Caco-2 (cell line): Measurements from ENCODE around the gene SDR42E2. TPM values are rescaled to one million over a fixed set of nuclear protein-coding genes. Genes with fewer than 3 reads are reported as not detected.

ENCODE experiments used
- BruUV-seq: library from RNA; stranded (reverse); fragments of 400-500 nt; replicated peaks from 2 replicates; lab custom pipeline; 2021; lab: Mats Ljungman, UMichigan
- CTCF ChIA-PET: fragments of 300-600 bp; sonication (Branson Sonifier 250); formaldehyde crosslinking; loops from one replicate; lab custom pipeline; 2022; ENCODE audit warnings: antibody characterized with exemption; lab: Charles Lee
- POLR2A ChIA-PET: fragments of 300-600 bp; sonication (Branson Sonifier 250); formaldehyde crosslinking; loops from one replicate; lab custom pipeline; 2022; ENCODE audit warnings: antibody characterized with exemption; lab: Charles Lee
- DNase-seq, 2 experiments: peaks; one replicate each; pipeline versions ENCODE4 v3.0.0 to v3.0.0-alpha.2; 2020 to 2022
- H3K27me3 ChIP-seq: replicated peaks from 2 replicates; pipeline ENCODE4 v1.6.0; 2011; ENCODE audit warnings: low read length; ENCODE audit not compliant: control insufficient read depth, insufficient read depth
- H3K36me3 ChIP-seq: 2 replicates; pipeline ENCODE4 v1.5.1; 2011; ENCODE audit warnings: low read length; ENCODE audit not compliant: control insufficient read depth, insufficient read depth
- H3K4me1 ChIP-seq: fragments of 250-450 bp; sonication (Bioruptor Pico); 2 replicates; pipeline ENCODE4 v1.5.1; 2020; ENCODE audit warnings: mild to moderate bottlenecking
- H3K4me3 ChIP-seq: 2 replicates; pipeline ENCODE4 v1.5.1; 2011; ENCODE audit warnings: low read depth, mild to moderate bottlenecking, control low read depth, low read length
- H3K9me3 ChIP-seq: fragments of 250-450 bp; sonication (Bioruptor Pico); 2 replicates; pipeline ENCODE4 v1.5.1; 2020; ENCODE audit warnings: mild to moderate bottlenecking, moderate library complexity
- H3K27ac Mint-ChIP-seq: one replicate; pipeline ENCODE4 v1.8.0; 2022; ENCODE audit warnings: mixed read lengths; ENCODE audit not compliant: unreplicated experiment
- H3K27me3 Mint-ChIP-seq: one replicate; pipeline ENCODE4 v1.8.0; 2022; ENCODE audit warnings: mixed read lengths; ENCODE audit not compliant: insufficient read depth, unreplicated experiment
- H3K36me3 Mint-ChIP-seq: one replicate; pipeline ENCODE4 v1.8.0; 2022; ENCODE audit warnings: mild to moderate bottlenecking, mixed read lengths; ENCODE audit not compliant: insufficient read depth, unreplicated experiment
- H3K4me1 Mint-ChIP-seq: one replicate; pipeline ENCODE4 v1.8.0; 2022; ENCODE audit warnings: low read depth, mixed read lengths; ENCODE audit not compliant: unreplicated experiment
- H3K4me3 Mint-ChIP-seq: one replicate; pipeline ENCODE4 v1.8.0; 2022; ENCODE audit warnings: mild to moderate bottlenecking, moderate library complexity, mixed read lengths; ENCODE audit not compliant: unreplicated experiment
- H3K9me3 Mint-ChIP-seq: one replicate; pipeline ENCODE4 v1.8.0; 2022; ENCODE audit warnings: mixed read lengths; ENCODE audit not compliant: unreplicated experiment
- CTCF ChIP-seq, 2 experiments: fragments of 200-600 bp in 1 of 2; IDR thresholded peaks; 1 replicate in 1 of 2; 2 replicates in 1 of 2; pipeline versions ENCODE4 v1.5.1 to v1.8.0; 2011 to 2022; ENCODE audit warnings: antibody characterized with exemption in 1 of 2, control low read depth in 1 of 2, inconsistent platforms in 1 of 2, low read depth in 1 of 2, low read length in 1 of 2, mild to moderate bottlenecking in 1 of 2, moderate library complexity in 1 of 2; ENCODE audit not compliant: insufficient read depth in 1 of 2, severe bottlenecking in 1 of 2, unreplicated experiment in 1 of 2
- intact Hi-C: fragments of 100-400 bp; cut with micrococcal nuclease; formaldehyde crosslinking; loops from one replicate; pipeline ENCODE4 v1.10.0; 2022; ENCODE audit not compliant: unreplicated experiment
- total RNA-seq: library from RNA; stranded (reverse); gene quantifications from 2 replicates; pipeline ENCODE4 v1.2.3, GENCODE V29; 2022

Gene SDR42E2
- total RNA-seq, 1 experiment from 2014 or later = not detected

- ChIA-PET CTCF (no interaction called here), POLR2A (no interaction called here)
- Mint-ChIP-seq H3K27ac (no peak overlapping the region), H3K4me3 (no peak overlapping the region), H3K9me3 (no peaks in the 10 kb centered on the region), H3K27me3 (no peaks in the 10 kb centered on the region), H3K4me1 (no peaks in the 10 kb centered on the region), H3K36me3 (no peaks in the 10 kb centered on the region)
- intact Hi-C loops = loop anchor here (5.0 kb wide), 1 partner anchor 177 kb away; no protein-coding TSS in a partner anchor
- Histone ChIP-seq H3K36me3 (no peaks in the 10 kb centered on the region), H3K9me3 (no peaks in the 10 kb centered on the region), H3K27me3 (no peaks in the 10 kb centered on the region), H3K4me1 (no peaks in the 10 kb centered on the region), H3K4me3 (no peak overlapping the region)
- no TSS peak for BruUV-seq
- no peak for DNase-seq
- no peak for TF ChIP-seq CTCF (IDR thresholded peaks at IDR 0.05; ENCODE audit: insufficient read depth in 1 of 2, low read depth in 1 of 2, low read length in 1 of 2, severe bottlenecking in 1 of 2, unreplicated experiment in 1 of 2)
Measured at GRCh38 chr16:22174642-22175041, 12.3 kb downstream of the SDR42E2 start.

GRCh38 chr16:22177968-22178930 lies 15.9 kb downstream of the SDR42E2 start:
- no peaks in the 10 kb centered on the region for H3K9me3 Mint-ChIP-seq
- Histone ChIP-seq H3K4me1 (no peaks in the 10 kb centered on the region), H3K4me3 (no peak overlapping the region), H3K27me3 (no peaks in the 10 kb centered on the region), H3K9me3 (no peaks in the 10 kb centered on the region), H3K36me3 (no peaks in the 10 kb centered on the region)
- H3K4me1 Mint-ChIP-seq = no peaks in the 10 kb centered on the region
- no peak overlapping the region for H3K4me3 Mint-ChIP-seq
- H3K27ac Mint-ChIP-seq = no peak overlapping the region
- BruUV-seq = no TSS peak
- H3K27me3 Mint-ChIP-seq = no peaks in the 10 kb centered on the region
- TF ChIP-seq CTCF (IDR thresholded peaks at IDR 0.05; ENCODE audit: insufficient read depth in 1 of 2, low read depth in 1 of 2, low read length in 1 of 2, severe bottlenecking in 1 of 2, unreplicated experiment in 1 of 2) = no peak
- H3K36me3 Mint-ChIP-seq = no peaks in the 10 kb centered on the region
- intact Hi-C loops = no loop called here
- no peak for DNase-seq
- ChIA-PET POLR2A (no interaction called here), CTCF (interaction anchor here (1.1 to 1.3 kb wide), 2 partner anchors 10 kb away, joined by 4 read pairs; no protein-coding TSS in a partner anchor)

- no peaks in the 10 kb centered on the region for H3K4me1 ChIP-seq
- H3K36me3 Mint-ChIP-seq = no peaks in the 10 kb centered on the region
- TF ChIP-seq CTCF (IDR thresholded peaks at IDR 0.05; ENCODE audit: insufficient read depth in 1 of 2, low read depth in 1 of 2, low read length in 1 of 2, severe bottlenecking in 1 of 2, unreplicated experiment in 1 of 2) = no peak
- H3K27ac Mint-ChIP-seq = no peak overlapping the region
- intact Hi-C loops = no loop called here
- no peak overlapping the region for H3K4me3 Mint-ChIP-seq
- no peaks in the 10 kb centered on the region for H3K9me3 ChIP-seq
- ChIA-PET CTCF (no interaction called here), POLR2A (no interaction called here)
- DNase-seq = no peak
- no peaks in the 10 kb centered on the region for H3K27me3 Mint-ChIP-seq
- no peaks in the 10 kb centered on the region for H3K27me3 ChIP-seq
- H3K36me3 ChIP-seq = no peaks in the 10 kb centered on the region
- no peaks in the 10 kb centered on the region for H3K9me3 Mint-ChIP-seq
- H3K4me3 ChIP-seq = no peak overlapping the region
- BruUV-seq = no TSS peak
- H3K4me1 Mint-ChIP-seq = no peaks in the 10 kb centered on the region
Measured at GRCh38 chr16:22181426-22181825, 19.1 kb downstream of the SDR42E2 start.
